Measurements from ENCODE around the gene RSAD2.
"Not testable (repeated sequence)": the region's sequence is repeated elsewhere in the genome, so short reads cannot be mapped to it uniquely, and the experiment has no call there.

RSAD2 gene

GRCh38 chr2:6926071-6926732 is 48.6 kb downstream of the RSAD2 start:
- DNase-seq (ENCODE audit: low read depth) = no peak

GRCh38 chr2:6927186-6927585 is 49.6 kb downstream of the RSAD2 start:
- DNase-seq (ENCODE audit: low read depth) = no peak

GRCh38 chr2:6927753-6928152 is 50.2 kb downstream of the RSAD2 start:
- no peak for DNase-seq (ENCODE audit: low read depth)

GRCh38 chr2:6928452-6928851 is 50.9 kb downstream of the RSAD2 start:
- no peak for DNase-seq (ENCODE audit: low read depth)

- DNase-seq (ENCODE audit: low read depth) = no peak
Observed at GRCh38 chr2:6929196-6929819, 51.7 kb downstream of the RSAD2 start.

GRCh38 chr2:6930923-6931647 is 53.5 kb downstream of the RSAD2 start:
- no peak for DNase-seq (ENCODE audit: low read depth)

- no peak for DNase-seq (ENCODE audit: low read depth)
Observed at GRCh38 chr2:6931753-6932152, 54.2 kb downstream of the RSAD2 start.

- no peak for DNase-seq (ENCODE audit: low read depth)
Observed at GRCh38 chr2:6932206-6932605, 54.6 kb downstream of the RSAD2 start.

- no peak for DNase-seq (ENCODE audit: low read depth)
Observed at GRCh38 chr2:6932828-6933227, 55.3 kb downstream of the RSAD2 start.

GRCh38 chr2:6933911-6934310 is 56.3 kb downstream of the RSAD2 start:
- DNase-seq (ENCODE audit: low read depth) = no peak

GRCh38 chr2:6934345-6934744 is 56.8 kb downstream of the RSAD2 start:
- no peak for DNase-seq (ENCODE audit: low read depth)

GRCh38 chr2:6934758-6935651 is 57.4 kb downstream of the RSAD2 start:
- no peak for DNase-seq (ENCODE audit: low read depth)

GRCh38 chr2:6935652-6936020 is 58.1 kb downstream of the RSAD2 start:
- DNase-seq (ENCODE audit: low read depth) = not testable (repeated sequence)

GRCh38 chr2:6937157-6937556 is 59.6 kb downstream of the RSAD2 start:
- no peak for DNase-seq (ENCODE audit: low read depth)

GRCh38 chr2:6937582-6937981 is 60.0 kb downstream of the RSAD2 start:
- no peak for DNase-seq (ENCODE audit: low read depth)

GRCh38 chr2:6939071-6939470 is 61.5 kb downstream of the RSAD2 start:
- no peak for DNase-seq (ENCODE audit: low read depth)

- no peak for DNase-seq (ENCODE audit: low read depth)
Observed at GRCh38 chr2:6940820-6941219, 63.2 kb downstream of the RSAD2 start.

- DNase-seq (ENCODE audit: low read depth) = no peak
Observed at GRCh38 chr2:6941299-6942046, 63.9 kb downstream of the RSAD2 start.

GRCh38 chr2:6942848-6943247 is 65.3 kb downstream of the RSAD2 start:
- DNase-seq (ENCODE audit: low read depth) = no peak

GRCh38 chr2:6943523-6943922 is 65.9 kb downstream of the RSAD2 start:
- DNase-seq (ENCODE audit: low read depth) = no peak

GRCh38 chr2:6943971-6944370 is 66.4 kb downstream of the RSAD2 start:
- no peak for DNase-seq (ENCODE audit: low read depth)

- no peak for DNase-seq (ENCODE audit: low read depth)
Observed at GRCh38 chr2:6944555-6944954, 67.0 kb downstream of the RSAD2 start.

Data from activated T-helper 1 cell treated with Interleukin-2 at 50 U/mL for 16 hours (primary cell).